Cardiac muscle cell (in vitro differentiated cells and primary cell): Measurements from ENCODE around the gene AOPEP. TPM values are rescaled to one million over a fixed set of nuclear protein-coding genes. Genes with fewer than 3 reads are reported as not detected.

Experiments used
- DNase-seq, 2 donors: peaks; one replicate each; pipeline versions ENCODE4 v3.0.0 to v3.0.0-alpha.2; 2010 to 2017; ENCODE audit warnings: low read depth in 1 of 2, low spot score in 1 of 2
- H3K27ac ChIP-seq: fragments of 200-600 bp; sonication (generic); 2 replicates; pipeline ENCODE4 v1.5.1; 2016
- H3K27me3 ChIP-seq: fragments of 200-600 bp; sonication (generic); 2 replicates; pipeline ENCODE4 v1.6.0; 2016; ENCODE audit warnings: control low read depth
- H3K36me3 ChIP-seq: fragments of 200-600 bp; sonication (generic); 2 replicates; pipeline ENCODE4 v1.5.1; 2016; ENCODE audit warnings: control low read depth
- H3K4me1 ChIP-seq: fragments of 200-600 bp; sonication (generic); 2 replicates; pipeline ENCODE4 v1.8.1; 2017; ENCODE audit warnings: low read depth, mild to moderate bottlenecking, mixed run types
- H3K4me3 ChIP-seq: fragments of 200-600 bp; sonication (generic); 2 replicates; pipeline ENCODE4 v1.5.1; 2016; ENCODE audit warnings: mild to moderate bottlenecking
- H3K9me3 ChIP-seq: fragments of 200-600 bp; sonication (generic); 2 replicates; pipeline ENCODE4 v1.5.1; 2017; ENCODE audit warnings: low read depth, mild to moderate bottlenecking, control low read depth
- CTCF ChIP-seq: IDR thresholded peaks from 2 replicates; pipeline ENCODE4 v1.5.1; 2012; ENCODE audit warnings: low read depth, mild to moderate bottlenecking, low read length
- polyA plus RNA-seq: library from polyadenylated mRNA; unstranded; fragments of >200 nt; fragmentation: Nextera tagmentation; extraction: Ambion mirVana; gene quantifications from 2 replicates; pipeline ENCODE4 v1.2.1, GENCODE V29; 2016
- total RNA-seq: library from RNA; depleted of rRNA; stranded (reverse); fragments of >200 nt; gene quantifications from 2 replicates; pipeline ENCODE4 v1.2.3, GENCODE V29; 2016

The AOPEP gene
- total and polyA plus RNA-seq, 2 experiments from 2014 or later = 46.8 to 88.7 TPM

- peaks cover 22% of the 10 kb centered on the region for H3K4me1 ChIP-seq
- no peak overlapping the region for H3K4me3 ChIP-seq
- H3K27ac ChIP-seq = peak overlapping the region; percentile 62
- DNase-seq = no peak
- no peaks in the 10 kb centered on the region for H3K9me3 ChIP-seq
- H3K36me3 ChIP-seq = peaks cover 10% of the 10 kb centered on the region
- no peak for TF ChIP-seq CTCF
- H3K27me3 ChIP-seq = peaks cover 4% of the 10 kb centered on the region
Measured at GRCh38 chr9:95007226-95007869, 280.8 kb downstream of the AOPEP start.

GRCh38 chr9:95008151-95008771 lies 281.8 kb downstream of the AOPEP start:
- Histone ChIP-seq H3K4me3 (no peak overlapping the region), H3K36me3 (peaks cover 10% of the 10 kb centered on the region), H3K27me3 (no peaks in the 10 kb centered on the region), H3K9me3 (no peaks in the 10 kb centered on the region), H3K4me1 (peaks cover 20% of the 10 kb centered on the region), H3K27ac (peak overlapping the region; percentile 30)
- TF ChIP-seq CTCF = no peak
- DNase-seq = no peak

GRCh38 chr9:95009459-95009858 lies 283.0 kb downstream of the AOPEP start:
- Histone ChIP-seq H3K36me3 (peaks cover 10% of the 10 kb centered on the region), H3K4me3 (no peak overlapping the region), H3K9me3 (no peaks in the 10 kb centered on the region), H3K27ac (no peak overlapping the region), H3K27me3 (no peaks in the 10 kb centered on the region), H3K4me1 (peaks cover 14% of the 10 kb centered on the region)
- DNase-seq = no peak
- TF ChIP-seq CTCF = no peak

- Histone ChIP-seq H3K27me3 (no peaks in the 10 kb centered on the region), H3K4me3 (no peak overlapping the region), H3K36me3 (peaks cover 14% of the 10 kb centered on the region), H3K9me3 (no peaks in the 10 kb centered on the region), H3K4me1 (peaks cover 14% of the 10 kb centered on the region), H3K27ac (no peak overlapping the region)
- DNase-seq = no peak
- no peak for TF ChIP-seq CTCF
Measured at GRCh38 chr9:95010431-95010838, 283.9 kb downstream of the AOPEP start.

GRCh38 chr9:95012035-95012708 lies 285.7 kb downstream of the AOPEP start:
- H3K27me3 ChIP-seq = no peaks in the 10 kb centered on the region
- no peaks in the 10 kb centered on the region for H3K9me3 ChIP-seq
- no peak for DNase-seq
- H3K4me1 ChIP-seq = peaks cover 4% of the 10 kb centered on the region
- no peak overlapping the region for H3K4me3 ChIP-seq
- peaks cover 20% of the 10 kb centered on the region for H3K36me3 ChIP-seq
- TF ChIP-seq CTCF = no peak
- no peak overlapping the region for H3K27ac ChIP-seq
